ENCODE data around the gene RSBN1.
"Not testable (repeated sequence)": the region's sequence is repeated elsewhere in the genome, so short reads cannot be mapped to it uniquely, and the experiment has no call there.

Gene RSBN1

GRCh38 chr1:113811888-113812660 lies at the start of gene RSBN1:
Gene RSBN1 (minus strand): TSS chr1:113812476. CDS start chr1:113812412, 64 bp downstream.
- DNase-seq = peak; percentile 99

- DNase-seq = no peak
Observed at GRCh38 chr1:113861641-113862040, 49.4 kb upstream of the RSBN1 start.

GRCh38 chr1:113860891-113861290 lies 48.6 kb upstream of the RSBN1 start:
- DNase-seq = no peak

- DNase-seq = no peak
Observed at GRCh38 chr1:113859478-113860175, 47.4 kb upstream of the RSBN1 start.

- no peak for DNase-seq
Observed at GRCh38 chr1:113858982-113859381, 46.7 kb upstream of the RSBN1 start.

- DNase-seq = no peak
Observed at GRCh38 chr1:113858418-113858817, 46.1 kb upstream of the RSBN1 start.

GRCh38 chr1:113857776-113858175 lies 45.5 kb upstream of the RSBN1 start:
- no peak for DNase-seq

GRCh38 chr1:113856401-113856790 lies 44.1 kb upstream of the RSBN1 start:
- no peak for DNase-seq

GRCh38 chr1:113855630-113856400 lies 43.5 kb upstream of the RSBN1 start:
- DNase-seq = no peak

GRCh38 chr1:113854234-113854633 lies 42.0 kb upstream of the RSBN1 start:
- no peak for DNase-seq

GRCh38 chr1:113852694-113853093 lies 40.4 kb upstream of the RSBN1 start:
- DNase-seq = not testable (repeated sequence)

- no peak for DNase-seq
Observed at GRCh38 chr1:113850127-113850796, 38.0 kb upstream of the RSBN1 start.

- DNase-seq = no peak
Observed at GRCh38 chr1:113849072-113849471, 36.8 kb upstream of the RSBN1 start.

- DNase-seq = no peak
Observed at GRCh38 chr1:113846391-113847035, 34.2 kb upstream of the RSBN1 start.

GRCh38 chr1:113836534-113836933 lies 24.3 kb upstream of the RSBN1 start:
- DNase-seq = no peak

- no peak for DNase-seq
Observed at GRCh38 chr1:113835686-113836290, 23.5 kb upstream of the RSBN1 start.

GRCh38 chr1:113834716-113835115 lies 22.4 kb upstream of the RSBN1 start:
- no peak for DNase-seq

GRCh38 chr1:113830039-113830438 lies 17.8 kb upstream of the RSBN1 start:
- no peak for DNase-seq

- no peak for DNase-seq
Observed at GRCh38 chr1:113821916-113822315, 9.6 kb upstream of the RSBN1 start.

- no peak for DNase-seq
Observed at GRCh38 chr1:113818578-113818977, 6.3 kb upstream of the RSBN1 start.

GRCh38 chr1:113813218-113813617 lies 942 bp upstream of the RSBN1 start:
- DNase-seq = no peak

- DNase-seq = no peak
Observed at GRCh38 chr1:113812661-113813135, 422 bp upstream of the RSBN1 start.

Data from NCI-H1048 (cell line).